ENCODE data around the gene CEP78.

CEP78 gene

GRCh38 chr9:78291240-78291925 lies 55.5 kb downstream of the CEP78 start:
- no peak for DNase-seq

DNA sequence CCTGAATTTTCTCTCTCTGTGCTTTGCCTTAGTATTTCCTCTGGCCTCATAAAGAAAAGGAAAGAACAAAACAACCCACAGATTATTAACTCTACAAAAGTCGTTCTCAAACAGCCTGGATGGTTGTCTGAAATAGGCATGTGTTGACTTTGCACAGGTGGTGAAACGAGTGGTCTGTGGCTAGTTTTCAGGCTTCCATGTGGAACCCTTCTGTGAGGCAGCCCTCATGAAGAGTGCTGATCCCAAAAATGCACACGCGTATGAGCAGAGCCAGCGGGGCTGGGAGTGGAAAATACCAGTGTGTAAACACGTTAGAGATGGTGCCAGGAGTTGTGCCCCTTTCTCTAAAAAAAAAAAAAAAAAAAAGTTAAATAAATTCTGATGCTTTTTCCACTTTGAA lies 56.2 kb downstream of the CEP78 start:
- DNase-seq = no peak

DNA sequence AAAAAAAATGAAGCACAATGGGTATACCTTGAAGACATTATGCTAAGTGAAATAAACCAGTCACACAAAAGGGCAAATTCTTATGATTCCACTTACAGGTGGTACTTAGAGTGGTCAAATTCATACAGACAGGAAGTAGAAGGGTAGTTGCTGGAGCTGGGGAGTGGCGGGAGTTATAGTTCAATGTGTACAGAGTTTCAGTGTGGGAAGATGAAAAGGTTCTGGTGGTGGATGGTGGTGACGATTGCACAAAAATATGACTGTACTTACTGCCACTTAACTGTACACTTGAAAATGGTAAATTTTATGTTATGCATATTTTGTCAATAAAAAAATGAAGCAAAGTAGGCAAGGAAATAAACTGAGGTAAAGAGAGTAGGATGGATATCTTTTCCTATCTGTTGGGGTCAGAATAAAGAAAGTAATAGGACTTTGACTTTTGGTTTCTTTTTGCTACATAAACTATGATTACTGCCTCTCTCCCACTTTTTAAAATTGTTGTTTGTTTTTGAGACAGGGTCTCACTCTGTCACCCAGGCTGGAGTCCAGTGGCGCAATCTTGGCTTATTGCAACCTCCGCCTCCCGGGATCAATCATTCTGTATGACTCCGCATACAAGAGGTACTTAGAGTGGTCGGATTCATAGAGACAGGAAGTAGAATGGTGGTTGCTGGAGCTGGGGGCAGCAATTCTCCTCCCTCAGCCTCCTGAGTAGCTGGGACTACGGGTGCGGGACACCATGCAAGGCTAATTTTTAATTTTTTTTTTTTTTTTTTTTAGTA lies 57.0 kb downstream of the CEP78 start:
- DNase-seq = no peak

- no peak for DNase-seq
These were observed 58.7 kb downstream of the CEP78 start for GRCh38 chr9:78294290-78295176.

DNA sequence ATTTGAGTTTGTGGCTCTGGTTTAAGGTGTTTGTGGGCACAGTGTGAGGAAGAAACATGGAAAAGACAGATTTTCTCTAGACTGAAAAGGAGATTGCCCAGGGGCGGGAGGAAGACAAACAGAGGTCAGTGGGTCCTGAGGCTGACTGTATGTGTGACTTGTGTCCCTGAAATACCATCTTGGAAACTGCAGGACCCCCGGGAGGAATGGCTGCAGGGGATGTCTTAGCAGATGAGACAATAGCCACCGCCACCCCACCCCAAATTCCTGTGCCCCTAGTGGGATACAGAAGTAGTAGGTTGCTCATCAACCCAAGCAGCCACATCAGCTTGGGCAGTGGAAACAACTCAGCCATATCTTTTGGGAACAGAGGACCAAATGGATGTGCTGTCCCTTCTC lies 59.3 kb downstream of the CEP78 start:
- DNase-seq = no peak

GRCh38 chr9:78295731-78296130 lies 59.9 kb downstream of the CEP78 start:
- no peak for DNase-seq

DNA sequence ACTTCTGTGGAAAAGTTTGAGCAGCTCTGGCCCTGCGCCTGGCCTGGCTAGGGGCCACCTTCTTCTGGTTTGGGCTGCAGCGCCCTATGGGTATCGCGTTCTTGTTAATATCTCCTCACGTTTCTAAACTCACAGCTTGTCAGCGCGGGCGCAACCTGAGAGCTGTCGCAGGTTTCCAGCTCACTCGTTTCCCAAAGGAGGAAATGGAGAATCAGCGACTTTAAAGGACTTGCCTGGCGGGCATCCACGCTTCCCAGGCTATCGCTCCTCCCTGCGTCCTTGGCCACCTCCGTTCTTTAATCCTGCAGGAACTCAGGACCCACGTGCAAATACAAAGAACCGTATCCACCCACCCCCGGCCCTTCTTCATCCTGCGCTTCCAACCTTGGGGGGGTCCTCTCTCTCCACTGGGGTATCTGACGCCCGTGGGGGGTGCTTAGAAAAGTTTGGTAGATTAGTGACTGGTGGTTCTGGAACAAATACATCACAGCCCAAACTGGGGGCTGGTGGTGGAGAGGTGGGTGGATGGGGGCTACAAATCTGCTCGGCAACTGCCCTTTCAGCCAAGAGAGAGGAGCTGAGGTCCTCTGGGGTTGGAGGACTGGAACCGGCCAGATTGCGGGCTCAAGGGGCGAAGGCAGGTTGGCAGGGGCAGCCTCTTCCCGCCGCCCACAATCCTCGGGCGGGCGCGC lies 60.5 kb downstream of the CEP78 start:
- peak in 1 of 2 experiments; percentile 10 for DNase-seq

DNA sequence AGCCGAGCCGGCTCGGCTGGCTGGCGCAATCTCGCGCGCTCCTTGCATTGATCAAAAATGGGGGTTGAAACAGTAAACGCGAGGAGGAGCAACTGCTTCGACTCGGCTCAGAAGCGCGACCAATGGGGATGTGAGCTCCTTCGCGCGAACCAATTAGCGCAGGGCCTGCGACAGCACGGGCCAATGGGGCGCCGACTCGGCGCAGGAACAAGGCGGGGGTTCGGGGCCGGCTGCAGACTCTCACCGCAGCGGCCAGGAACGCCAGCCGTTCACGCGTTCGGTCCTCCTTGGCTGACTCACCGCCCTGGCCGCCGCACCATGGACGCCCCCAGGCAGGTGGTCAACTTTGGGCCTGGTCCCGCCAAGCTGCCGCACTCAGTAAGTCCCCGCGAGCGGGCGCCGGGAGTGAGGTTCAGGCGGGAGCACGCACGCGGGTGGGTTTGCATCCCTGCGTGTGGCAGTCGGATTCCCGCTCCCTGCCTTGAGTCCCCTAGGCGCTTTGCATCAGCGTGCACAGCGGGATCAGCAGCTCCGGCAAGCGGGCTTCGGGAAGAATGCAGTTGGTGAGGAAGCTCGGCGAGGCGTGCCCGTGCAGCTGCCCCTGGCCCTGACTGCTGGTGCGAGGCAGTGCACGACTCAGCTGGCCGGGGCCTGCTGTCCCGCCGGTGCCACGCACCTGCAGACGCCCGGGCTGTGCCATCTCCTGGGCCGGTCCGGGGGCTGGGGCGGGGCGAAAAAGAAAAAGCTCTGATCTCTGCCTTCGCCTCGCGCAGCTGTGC lies 61.2 kb downstream of the CEP78 start, which contains the start of gene PSAT1:
Gene PSAT1 (plus strand): TSS at position 233 of the 779 bp plus-strand sequence. CDS start 86 bp downstream, at position 319.
- DNase-seq = peak; percentile 93 to 95

GRCh38 chr9:78297672-78297961 lies 61.7 kb downstream of the CEP78 start:
- DNase-seq = no peak

GRCh38 chr9:78298046-78298765 lies 62.3 kb downstream of the CEP78 start:
- no peak for DNase-seq

DNA sequence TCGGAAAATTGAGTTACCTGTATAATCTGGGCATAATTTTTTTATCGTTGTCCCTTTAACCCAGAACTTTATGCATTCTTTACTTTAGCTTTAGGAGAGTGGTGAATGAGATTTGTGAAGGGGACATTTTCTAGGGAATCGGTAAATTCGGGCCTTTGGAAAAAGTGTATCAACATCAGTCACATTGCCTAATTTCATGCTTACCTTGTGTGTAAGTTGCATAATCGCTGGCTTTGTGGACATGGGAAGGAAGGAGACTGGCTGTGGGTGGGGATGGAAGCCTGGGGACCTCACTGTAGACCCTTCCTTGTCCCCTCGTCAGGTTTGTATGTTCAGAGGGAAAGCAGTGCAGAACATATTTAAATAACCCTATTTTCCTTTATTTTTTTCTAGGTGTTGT lies 64.3 kb downstream of the CEP78 start:
- no peak for DNase-seq

GRCh38 chr9:78301466-78301865 lies 65.6 kb downstream of the CEP78 start:
- no peak for DNase-seq

DNA sequence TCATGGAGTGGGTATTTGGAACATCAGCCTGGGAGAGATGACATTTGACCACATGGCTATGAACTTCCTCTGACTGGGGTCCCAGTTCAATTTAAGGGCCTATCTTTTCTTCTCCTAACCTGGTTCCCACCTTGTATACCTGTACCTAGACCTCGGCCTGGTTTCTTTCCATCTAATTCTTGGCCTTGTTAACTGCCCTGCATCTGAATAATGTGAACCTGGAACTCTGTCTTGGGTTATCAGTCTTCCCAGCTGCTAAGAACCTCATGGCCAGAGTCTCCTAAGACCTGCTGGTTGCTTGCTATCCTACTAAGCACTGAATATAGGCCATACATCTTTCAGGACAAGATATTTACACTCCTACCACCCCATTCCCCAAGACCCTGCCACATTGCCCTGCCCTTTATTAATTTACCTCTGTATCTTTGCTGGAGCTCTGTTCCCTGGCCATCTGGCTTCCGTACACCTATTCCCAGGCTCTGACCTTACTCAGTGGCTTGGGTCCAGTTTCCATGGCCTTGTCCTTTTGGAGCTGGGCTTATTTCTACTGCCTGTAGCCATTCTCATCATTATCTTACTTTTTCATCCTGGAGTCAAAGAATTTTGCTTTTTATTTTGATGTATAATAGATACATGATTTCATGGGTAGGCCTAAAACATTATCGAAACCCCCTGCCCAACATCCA lies 67.6 kb downstream of the CEP78 start:
- DNase-seq = no peak

DNA sequence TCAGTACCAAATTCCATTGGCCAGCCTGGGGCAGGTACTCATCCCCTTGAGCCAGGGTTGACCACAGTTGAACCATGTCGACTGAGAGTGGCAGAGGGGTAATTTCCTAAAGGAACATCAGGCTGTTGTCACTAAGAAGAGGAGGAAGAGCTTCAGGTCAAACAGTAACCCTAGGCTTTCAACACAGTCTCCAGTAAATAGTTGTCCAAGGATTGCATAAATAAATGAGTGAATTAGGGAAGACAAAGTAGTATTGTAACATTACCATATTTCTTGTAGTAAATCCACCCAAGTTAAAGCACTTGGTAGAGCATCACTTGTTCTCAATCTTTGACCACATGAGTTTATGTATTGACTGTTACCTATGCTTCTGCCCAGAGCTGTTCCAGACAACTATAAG lies 68.5 kb downstream of the CEP78 start:
- no peak for DNase-seq

DNA sequence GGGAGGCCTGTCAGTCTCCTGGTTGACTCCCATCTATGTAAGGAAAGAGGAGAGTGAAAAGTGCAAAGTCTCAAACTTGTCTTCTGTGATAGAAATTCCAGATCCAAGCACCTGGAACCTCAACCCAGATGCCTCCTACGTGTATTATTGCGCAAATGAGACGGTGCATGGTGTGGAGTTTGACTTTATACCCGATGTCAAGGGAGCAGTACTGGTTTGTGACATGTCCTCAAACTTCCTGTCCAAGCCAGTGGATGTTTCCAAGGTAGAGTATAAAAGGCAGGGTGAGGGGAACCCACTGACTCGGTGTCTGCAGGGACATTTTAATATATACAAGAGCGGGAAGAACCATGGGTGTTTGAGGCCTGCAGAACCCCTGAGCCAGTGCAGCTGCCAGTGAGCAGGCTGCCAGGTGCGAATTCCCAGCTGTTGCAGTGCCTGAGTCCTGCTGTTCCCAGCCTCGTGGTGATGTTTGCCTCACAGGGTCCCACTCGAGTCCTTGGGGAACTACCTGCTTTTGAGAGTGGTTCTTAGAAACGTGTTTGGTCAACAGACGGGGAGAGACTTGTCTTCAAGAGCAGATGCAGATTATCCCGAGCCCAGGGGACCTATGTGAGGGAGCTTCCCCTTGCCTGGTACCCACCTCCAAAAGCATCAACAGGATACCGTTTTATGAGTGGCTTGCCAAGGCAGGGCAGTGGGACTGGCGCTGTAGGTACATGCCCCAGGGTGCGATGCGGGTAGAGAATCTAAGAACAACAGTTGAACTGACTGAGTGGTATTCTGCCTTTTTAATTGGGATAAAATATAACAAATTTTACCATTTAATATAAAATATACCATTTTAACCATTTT lies 70.6 kb downstream of the CEP78 start:
- DNase-seq = no peak

GRCh38 chr9:78307360-78307759 lies 71.5 kb downstream of the CEP78 start:
- no peak for DNase-seq

DNA sequence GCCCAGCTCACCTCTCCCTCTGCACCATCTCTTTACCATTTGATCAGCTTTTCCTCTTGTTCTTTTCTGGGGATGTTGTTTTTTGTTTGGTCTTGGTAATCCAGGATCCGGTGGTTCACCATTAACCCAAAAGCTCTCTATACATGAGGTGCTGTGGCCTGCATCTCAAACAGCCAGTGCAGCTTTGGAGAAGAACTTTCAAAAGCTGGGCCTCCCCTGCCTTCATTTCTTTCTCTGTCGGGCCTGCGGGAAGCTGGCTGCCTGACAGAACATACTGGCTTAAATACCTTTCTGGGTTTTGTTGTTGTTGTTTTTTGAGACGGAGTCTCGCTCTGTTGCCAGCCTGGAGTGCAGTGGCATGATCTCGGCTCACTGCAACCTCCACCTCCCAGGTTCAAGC lies 73.2 kb downstream of the CEP78 start:
- DNase-seq = no peak

DNA sequence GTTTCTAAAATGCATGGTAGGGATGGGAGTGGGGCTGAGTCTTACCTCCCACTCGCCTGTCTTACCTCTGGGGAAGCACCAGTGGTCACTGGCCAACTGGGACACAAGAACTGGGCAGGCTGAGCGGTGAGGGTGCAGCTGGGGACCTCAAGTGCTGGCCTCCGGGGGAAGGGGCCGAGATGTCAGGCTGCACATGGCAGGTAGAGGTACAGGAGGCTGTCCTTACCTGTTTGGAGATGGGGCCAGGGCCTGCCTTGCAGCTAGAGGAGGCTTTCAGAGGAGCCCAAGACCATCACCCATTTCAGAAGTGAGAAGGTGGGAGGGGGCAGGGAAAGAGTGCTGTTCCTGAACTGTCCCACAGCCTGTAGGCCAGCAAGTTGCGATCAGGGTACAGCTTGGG lies 75.2 kb downstream of the CEP78 start:
- no peak for DNase-seq

DNA sequence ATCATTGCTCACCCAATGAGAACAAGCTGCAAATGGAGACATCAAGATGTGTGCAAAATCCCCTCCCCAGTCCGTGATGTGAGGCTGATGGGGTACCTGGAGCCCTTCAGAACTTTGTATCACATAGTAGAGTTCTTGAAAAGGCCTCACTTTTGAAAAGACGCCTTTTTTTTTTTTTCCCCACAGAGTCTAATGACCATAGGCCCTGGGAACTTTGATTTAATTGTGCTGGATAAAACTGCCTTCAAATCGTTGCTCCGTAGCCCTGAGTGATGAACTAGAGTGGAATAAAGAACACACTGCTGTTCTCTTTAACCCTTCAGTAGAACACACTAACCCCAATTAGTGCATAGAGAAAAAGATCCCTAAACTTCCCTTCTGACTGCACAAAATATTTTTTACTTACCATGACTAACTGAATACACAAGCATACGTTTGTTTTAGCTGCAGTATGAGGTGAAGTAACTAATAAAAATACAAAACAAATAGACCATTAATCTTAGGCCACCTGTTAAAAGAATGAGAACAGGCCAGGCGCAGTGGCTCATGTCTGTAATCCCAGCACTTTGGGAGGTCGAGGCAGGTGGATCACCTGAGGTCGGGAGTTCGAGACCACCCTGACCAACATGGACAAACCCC lies 76.1 kb downstream of the CEP78 start:
- DNase-seq = no peak

Measured in NCI-H1930 (cell line).